Neural cell (in vitro differentiated cells): ENCODE data around the gene NEDD4L.

Source experiments
- CTCF ChIP-seq: fragments of 450-650 bp; IDR thresholded peaks from 2 replicates; pipeline ENCODE4 v1.5.1; 2014; ENCODE audit warnings: antibody characterized with exemption, mild to moderate bottlenecking, moderate library complexity; ENCODE audit not compliant: poor library complexity, severe bottlenecking
- EP300 ChIP-seq: fragments of 450-650 bp; conservative IDR thresholded peaks from 2 replicates; pipeline ENCODE4 v1.6.1; 2014; ENCODE audit warnings: antibody characterized with exemption, mild to moderate bottlenecking, moderate library complexity; ENCODE audit not compliant: poor library complexity, severe bottlenecking
- EZH2 ChIP-seq: fragments of 200-600, 300-800 bp; shearing (Covaris generic), sonication (generic); IDR thresholded peaks from 2 replicates; pipeline ENCODE4 v1.6.1; 2014; ENCODE audit warnings: antibody characterized with exemption, low read length, borderline replicate concordance, mild to moderate bottlenecking; ENCODE audit not compliant: insufficient read depth, poor library complexity, severe bottlenecking
- MXI1 ChIP-seq: fragments of 450-650 bp; conservative IDR thresholded peaks from 2 replicates; pipeline ENCODE4 v1.6.1; 2014; ENCODE audit warnings: antibody characterized with exemption, mild to moderate bottlenecking; ENCODE audit not compliant: poor library complexity, severe bottlenecking
- POLR2AphosphoS5 ChIP-seq: IDR thresholded peaks from 2 replicates; pipeline ENCODE4 v1.6.1; 2012
- REST ChIP-seq: IDR thresholded peaks from 2 replicates; pipeline ENCODE4 v1.6.1; 2012; ENCODE audit warnings: borderline replicate concordance
- TAF1 ChIP-seq: IDR thresholded peaks from 2 replicates; pipeline ENCODE4 v1.6.1; 2012; ENCODE audit warnings: low read depth

GRCh38 chr18:58015065-58015780 lies 28.8 kb upstream of the NEDD4L start:
- TF ChIP-seq CTCF (no peak), POLR2AphosphoS5 (no peak), EZH2 (no peak), REST (no peak), TAF1 (no peak), MXI1 (no peak), EP300 (no peak)
